DND-41 (cell line): Measurements from ENCODE around the gene EEF1AKMT1.
"Not testable (repeated sequence)": the region's sequence is repeated elsewhere in the genome, so short reads cannot be mapped to it uniquely, and the experiment has no call there.

ENCODE experiments used
- CTCF ChIP-seq: IDR thresholded peaks from 2 replicates; pipeline ENCODE4 v1.5.1; 2012; ENCODE audit warnings: borderline replicate concordance, low read length, moderate library complexity, mild to moderate bottlenecking; ENCODE audit not compliant: poor library complexity, severe bottlenecking; ENCODE audit errors: extremely low read depth
- EZH2 ChIP-seq: IDR thresholded peaks from 3 replicates; pipeline ENCODE4 v1.6.1; 2012; ENCODE audit warnings: borderline replicate concordance, low read depth, mild to moderate bottlenecking, moderate library complexity, low read length, inconsistent platforms; ENCODE audit not compliant: severe bottlenecking

GRCh38 chr13:20743830-20744404 is 29.8 kb downstream of the EEF1AKMT1 start:
- TF ChIP-seq CTCF, EZH2: not testable (repeated sequence)
